K562 (cell line): ENCODE results near the gene ARSI. TPM values are rescaled to one million over a fixed set of nuclear protein-coding genes. Genes with fewer than 3 reads are reported as not detected.

ENCODE experiments used
- ATAC-seq: fragments of 200-7000 bp; cut with Tn5 transposase; 3 replicates; pipeline ENCODE4 v1.9.1; 2020; ENCODE audit warnings: moderate library complexity
- BruUV-seq: library from RNA; stranded (reverse); fragments of 400-500 nt; replicated peaks from 2 replicates; lab custom pipeline; 2021; lab: Mats Ljungman, UMichigan
- CTCF ChIA-PET: fragments of 300-600 bp; formaldehyde crosslinking; extraction: SDS; loops from one replicate; lab custom pipeline; 2021; ENCODE audit warnings: low intra/inter-chr PET ratio; lab: Yijun Ruan, JAX
- POLR2A ChIA-PET: fragments of 300-600, 350-650 bp; sonication (Branson Sonifier 250); formaldehyde crosslinking; extraction: SDS; loops from one replicate; lab custom pipeline; 2021; ENCODE audit warnings: antibody characterized with exemption, inconsistent platforms; lab: Yijun Ruan, JAX
- DNase-seq, 4 experiments: peaks; one replicate each; pipeline versions ENCODE4 v3.0.0 to v3.0.0-alpha.2; 2011 to 2018; ENCODE audit warnings: low spot score in 3 of 4, mixed read lengths in 3 of 4; ENCODE audit errors: extremely low read depth in 1 of 4
- FAIRE-seq: peaks from 2 replicates; lab custom pipeline; 2011; peaks lifted over from hg19 to GRCh38; lab: Jason Lieb, UNC
- H2AFZ ChIP-seq: 2 replicates; pipeline ENCODE4 v1.6.0; 2011; ENCODE audit warnings: low read depth, low read length, control low read depth, inconsistent platforms
- H3K27ac ChIP-seq: fragments of 200-600 bp; 3 replicates; pipeline ENCODE4 v1.8.0; 2011; ENCODE audit warnings: low read depth, mild to moderate bottlenecking, control low read depth, inconsistent platforms, low read length, moderate library complexity, mixed read lengths; ENCODE audit errors: extremely low read depth
- H3K27me3 ChIP-seq, 2 experiments: fragments of 300-600 bp in 1 of 2; 2 replicates in 1 of 2; 3 replicates in 1 of 2; pipeline versions ENCODE4 v1.6.0 to v1.8.0; 2011; ENCODE audit warnings: inconsistent platforms in 2 of 2, low read length in 2 of 2, mild to moderate bottlenecking in 1 of 2, mixed read lengths in 1 of 2, moderate library complexity in 1 of 2; ENCODE audit not compliant: control insufficient read depth in 2 of 2, insufficient read depth in 2 of 2
- H3K36me3 ChIP-seq: fragments of 300-600 bp; 3 replicates; pipeline ENCODE4 v1.8.0; 2011; ENCODE audit warnings: mild to moderate bottlenecking, low read length, inconsistent platforms; ENCODE audit not compliant: control insufficient read depth, insufficient read depth
- H3K4me1 ChIP-seq, 2 experiments: fragments of 200-600 bp in 1 of 2; replicated peaks in 1 of 2; 2 replicates in 1 of 2; 3 replicates in 1 of 2; pipeline versions ENCODE4 v1.5.1 to v1.8.0; 2011; ENCODE audit warnings: inconsistent platforms in 2 of 2, low read length in 2 of 2, mild to moderate bottlenecking in 1 of 2, mixed read lengths in 1 of 2, moderate library complexity in 1 of 2; ENCODE audit not compliant: control insufficient read depth in 2 of 2, insufficient read depth in 2 of 2
- H3K4me2 ChIP-seq: 2 replicates; pipeline ENCODE4 v1.6.1; 2011; ENCODE audit warnings: low read length, control low read depth, inconsistent platforms, mixed read lengths; ENCODE audit not compliant: insufficient read depth
- H3K4me3 ChIP-seq: fragments of 200-600 bp; sonication (generic), shearing (Covaris generic); 2 replicates; pipeline ENCODE4 v1.5.1; 2016; ENCODE audit warnings: control low read depth, inconsistent platforms
- H3K79me2 ChIP-seq: fragments of 200-600 bp; 3 replicates; pipeline ENCODE4 v1.8.0; 2011; ENCODE audit warnings: low read length, inconsistent platforms; ENCODE audit not compliant: control insufficient read depth, insufficient read depth
- H3K9ac ChIP-seq, 2 experiments: 2 replicates each; pipeline versions ENCODE4 v1.6.0 to v1.6.1; 2011; ENCODE audit warnings: low read depth in 2 of 2, low read length in 2 of 2, control low read depth in 1 of 2, inconsistent platforms in 1 of 2, mild to moderate bottlenecking in 1 of 2, mixed read lengths in 1 of 2; ENCODE audit not compliant: insufficient read depth in 1 of 2
- H3K9me1 ChIP-seq: one replicate; pipeline ENCODE4 v1.6.0; 2011; ENCODE audit warnings: inconsistent platforms, mild to moderate bottlenecking, low read length, moderate library complexity; ENCODE audit not compliant: control insufficient read depth, insufficient read depth
- H3K9me3 ChIP-seq: replicated peaks from 2 replicates; pipeline ENCODE4 v1.5.1; 2011; ENCODE audit warnings: low read depth, low read length, inconsistent platforms; ENCODE audit not compliant: control insufficient read depth, insufficient read depth
- H4K20me1 ChIP-seq: replicated peaks from 2 replicates; pipeline ENCODE4 v1.6.1; 2011; ENCODE audit warnings: low read length, inconsistent platforms, mixed read lengths; ENCODE audit not compliant: control insufficient read depth, insufficient read depth
- ARID2 ChIP-seq: fragments of 450-650 bp; IDR thresholded peaks from 2 replicates; pipeline ENCODE4 v1.6.1; 2017; ENCODE audit warnings: antibody characterized with exemption, mild to moderate bottlenecking
- FOXJ3 ChIP-seq: sonication (generic); formaldehyde crosslinking; IDR thresholded peaks from 2 replicates; pipeline ENCODE4 v1.4.0; 2020; ENCODE audit warnings: mild to moderate bottlenecking, missing genetic modification reagents
- HDAC8 ChIP-seq: fragments of 450-650 bp; IDR thresholded peaks from 2 replicates; pipeline ENCODE4 v1.6.1; 2016; ENCODE audit warnings: mild to moderate bottlenecking, missing genetic modification characterization, moderate library complexity, missing compliant biosample characterization
- HMGN3 ChIP-seq: IDR thresholded peaks from 2 replicates; pipeline ENCODE4 v1.6.1; 2011; ENCODE audit warnings: borderline replicate concordance, low read depth, mild to moderate bottlenecking, mixed read lengths, low read length; ENCODE audit not compliant: insufficient read length; ENCODE audit errors: extremely low read depth
- KAT2B ChIP-seq: IDR thresholded peaks from one replicate; pipeline ENCODE4 v1.6.1; 2012; ENCODE audit warnings: low read depth, mild to moderate bottlenecking, control low read depth, inconsistent platforms, low read length, moderate library complexity
- KLF10 ChIP-seq: fragments of 250-450 bp; sonication (Bioruptor Pico); IDR thresholded peaks from 2 replicates; pipeline ENCODE4 v1.6.1; 2021; ENCODE audit warnings: matching md5 sums
- MBD2 ChIP-seq: sonication (generic); IDR thresholded peaks from 2 replicates; pipeline ENCODE4 v1.6.1; 2016; ENCODE audit warnings: low read depth, borderline replicate concordance
- MXI1 ChIP-seq: IDR thresholded peaks from 2 replicates; pipeline ENCODE4 v1.6.1; 2011; ENCODE audit warnings: low read depth, mild to moderate bottlenecking, improper control_type of control experiment, low read length
- RHOXF2B ChIP-seq: fragments of 250-450 bp; sonication (Bioruptor Pico); conservative IDR thresholded peaks from 2 replicates; pipeline ENCODE4 v1.5.1; 2021
- SOX6 ChIP-seq: fragments of 450-650 bp; IDR thresholded peaks from 2 replicates; pipeline ENCODE4 v1.6.1; 2014; ENCODE audit warnings: mild to moderate bottlenecking
- ZBTB8A ChIP-seq: fragments of 450-650 bp; IDR thresholded peaks from 2 replicates; pipeline ENCODE4 v1.6.1; 2018; ENCODE audit warnings: mild to moderate bottlenecking, moderate library complexity; ENCODE audit not compliant: partially characterized antibody
- ZNF121 ChIP-seq: sonication (generic); formaldehyde crosslinking; conservative IDR thresholded peaks from 2 replicates; pipeline ENCODE4 v1.8.0; 2022; ENCODE audit warnings: missing genetic modification reagents
- ZNF764 ChIP-seq: fragments of 250-450 bp; sonication (Bioruptor Pico); IDR thresholded peaks from 2 replicates; pipeline ENCODE4 v1.4.0; 2020; ENCODE audit warnings: low read depth, mild to moderate bottlenecking, moderate library complexity
- WGBS: fragments of 100-300 bp; shearing (Covaris generic); methylation state at CpG from one replicate; pipeline ENCODE4 v1.1.6; 2016; ENCODE audit warnings: low coverage, mixed read lengths; ENCODE audit not compliant: insufficient coverage; ENCODE audit errors: missing lambda C conversion rate; 5-methylcytosine and 5-hydroxymethylcytosine counted together
- in situ Hi-C: fragments of 300-500 bp; cut with MboI; formaldehyde crosslinking; loops from 4 replicates; pipeline ENCODE4 v1.15.0; 2018; ENCODE audit warnings: inconsistent platforms, mixed read lengths
- intact Hi-C: fragments of 100-400 bp; cut with micrococcal nuclease; formaldehyde crosslinking; loops from 2 replicates; pipeline ENCODE4 v1.14.2; 2022
- polyA plus RNA-seq, 8 experiments: library from polyadenylated mRNA; depleted of rRNA in 4 of 8; stranded (reverse) in 5 of 8; unstranded in 3 of 8; fragments of >200 nt; fragmentation: Nextera tagmentation in 2 of 8; fragmentation: Illumina TruSeq in 1 of 8; extraction: Ambion mirVana in 2 of 8; extraction: Trizol in 1 of 8; gene quantifications; 2 replicates each; pipeline versions ENCODE4 v1.2.1 to v1.2.3, GENCODE V29; 2011 to 2014; ENCODE audit warnings: inconsistent platforms in 1 of 8, missing spikeins in 1 of 8
- total RNA-seq, 7 experiments: library from RNA; depleted of rRNA in 6 of 7; stranded (reverse); fragments of >200 nt in 6 of 7; fragmentation: Illumina TruSeq in 2 of 7; extraction: Trizol in 2 of 7; gene quantifications; 2 replicates each; pipeline versions ENCODE4 v1.2.1 to v1.2.3, GENCODE V29; 2011 to 2021; ENCODE audit warnings: low replicate concordance in 1 of 7
- TF ChIP-seq, protein P1 (sequence below): fragments of 250-450 bp; sonication (Bioruptor Pico); IDR thresholded peaks from 2 replicates; pipeline ENCODE4 v1.5.0; 2022; ENCODE audit warnings: mild to moderate bottlenecking

Gene ARSI
- total and polyA plus RNA-seq, 9 of the 15 experiments (the other 6 are each of a cell fraction or from before 2014, with no cell fraction given): 0.04 to 0.07 TPM; not detected in 7

- no peaks in the 10 kb centered on the region for H3K9me3 ChIP-seq
- in situ Hi-C loops (no loop called here), intact Hi-C loops (no loop called here)
- no peak for ATAC-seq
- H2AFZ ChIP-seq: no peak overlapping the region
- no peak overlapping the region for H3K4me3 ChIP-seq
- H3K27ac ChIP-seq: no peak overlapping the region
- H3K36me3 ChIP-seq: no peaks in the 10 kb centered on the region
- no peak for DNase-seq
- H4K20me1 ChIP-seq: no peaks in the 10 kb centered on the region; the same call in 1 of the 2 replicates
- no peak overlapping the region for H3K4me2 ChIP-seq
- POLR2A ChIA-PET: interaction anchor here (1.4 kb wide), 1 partner anchor 9 kb away, joined by 3 read pairs; no protein-coding TSS in a partner anchor
- CTCF ChIA-PET: interaction anchor here (0.6 kb wide), 1 partner anchor 281 kb away, joined by 7 read pairs; no protein-coding TSS in a partner anchor
- no peaks in the 10 kb centered on the region for H3K79me2 ChIP-seq
- peaks cover 0 to 1% of the 10 kb centered on the region in 2 experiments; a peak in 1 of 5 replicates for H3K4me1 ChIP-seq
- WGBS: 8% methylated on average over 7 of the region's 11 CpGs
- H3K9me1 ChIP-seq: no peaks in the 10 kb centered on the region
- H3K27me3 ChIP-seq: peaks cover 31 to 47% of the 10 kb centered on the region in 2 experiments
- BruUV-seq: no TSS peak
- no peak overlapping the region for H3K9ac ChIP-seq
- no peak for FAIRE-seq
- no peak for TF ChIP-seq HDAC8 (tag)
- no peak for TF ChIP-seq MXI1
These were observed 5.1 kb upstream of the ARSI start for GRCh38 chr5:150307617-150308426.

- 0% methylated on average over 4 of the region's 4 CpGs for WGBS
- in situ Hi-C loops: no loop called here
- H3K27ac ChIP-seq: no peak overlapping the region
- TF ChIP-seq ZNF121 (CRISPR knock-in tag) (no peak), KAT2B (no peak), KLF10 (no peak), HMGN3 (no peak), FOXJ3 (CRISPR knock-in tag) (no peak), SOX6 (no peak), ZBTB8A (no peak), ZNF764 (CRISPR knock-in tag) (no peak), MBD2 (no peak), ARID2 (no peak), RHOXF2B (no peak)
- TF ChIP-seq, protein P1, sequence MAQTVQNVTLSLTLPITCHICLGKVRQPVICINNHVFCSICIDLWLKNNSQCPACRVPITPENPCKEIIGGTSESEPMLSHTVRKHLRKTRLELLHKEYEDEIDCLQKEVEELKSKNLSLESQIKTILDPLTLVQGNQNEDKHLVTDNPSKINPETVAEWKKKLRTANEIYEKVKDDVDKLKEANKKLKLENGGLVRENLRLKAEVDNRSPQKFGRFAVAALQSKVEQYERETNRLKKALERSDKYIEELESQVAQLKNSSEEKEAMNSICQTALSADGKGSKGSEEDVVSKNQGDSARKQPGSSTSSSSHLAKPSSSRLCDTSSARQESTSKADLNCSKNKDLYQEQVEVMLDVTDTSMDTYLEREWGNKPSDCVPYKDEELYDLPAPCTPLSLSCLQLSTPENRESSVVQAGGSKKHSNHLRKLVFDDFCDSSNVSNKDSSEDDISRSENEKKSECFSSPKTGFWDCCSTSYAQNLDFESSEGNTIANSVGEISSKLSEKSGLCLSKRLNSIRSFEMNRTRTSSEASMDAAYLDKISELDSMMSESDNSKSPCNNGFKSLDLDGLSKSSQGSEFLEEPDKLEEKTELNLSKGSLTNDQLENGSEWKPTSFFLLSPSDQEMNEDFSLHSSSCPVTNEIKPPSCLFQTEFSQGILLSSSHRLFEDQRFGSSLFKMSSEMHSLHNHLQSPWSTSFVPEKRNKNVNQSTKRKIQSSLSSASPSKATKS: no peak
These were observed 4.1 kb upstream of the ARSI start for GRCh38 chr5:150306775-150307174.

More at GRCh38 chr5:150306775-150307174, 4.1 kb upstream of the ARSI start:
- Histone ChIP-seq H3K4me2 (no peak overlapping the region), H3K27me3 (peaks cover 28 to 52% of the 10 kb centered on the region in 2 experiments), H3K9me1 (no peaks in the 10 kb centered on the region), H3K9me3 (no peaks in the 10 kb centered on the region), H3K4me1 (peaks cover 0 to 10% of the 10 kb centered on the region in 2 experiments; a peak in 1 of 5 replicates), H3K36me3 (no peaks in the 10 kb centered on the region), H3K9ac (no peak overlapping the region), H2AFZ (no peak overlapping the region), H3K79me2 (no peaks in the 10 kb centered on the region), H4K20me1 (no peaks in the 10 kb centered on the region; the same call in 1 of the 2 replicates), H3K4me3 (no peak overlapping the region)
- FAIRE-seq (no peak), DNase-seq (no peak), ATAC-seq (no peak)
- POLR2A ChIA-PET: interaction anchor here (0.6 kb wide), 1 partner anchor 101 kb away, joined by 3 read pairs; no protein-coding TSS in a partner anchor
- no TSS peak for BruUV-seq
- CTCF ChIA-PET: no interaction called here
- intact Hi-C loops: no loop called here
